Rectal smooth muscle tissue (tissue), 1 donor: ENCODE data around the gene CFAP97D1.

Experiments used
- H3K27ac ChIP-seq: one replicate; pipeline ENCODE4 v1.7.0; 2013; ENCODE audit warnings: low read depth, low read length, inconsistent platforms
- H3K27me3 ChIP-seq: one replicate; pipeline ENCODE4 v1.7.0; 2013; ENCODE audit warnings: low read length; ENCODE audit not compliant: control insufficient read depth, insufficient read depth
- H3K36me3 ChIP-seq: one replicate; pipeline ENCODE4 v1.7.0; 2013; ENCODE audit warnings: low read length; ENCODE audit not compliant: control insufficient read depth, insufficient read depth
- H3K4me1 ChIP-seq: one replicate; pipeline ENCODE4 v1.7.0; 2013; ENCODE audit warnings: low read length; ENCODE audit not compliant: control insufficient read depth, insufficient read depth
- H3K4me3 ChIP-seq: one replicate; pipeline ENCODE4 v1.7.0; 2013; ENCODE audit warnings: low read length
- H3K9ac ChIP-seq: one replicate; pipeline ENCODE4 v1.7.0; 2013; ENCODE audit warnings: low read length

Gene CFAP97D1

DNA sequence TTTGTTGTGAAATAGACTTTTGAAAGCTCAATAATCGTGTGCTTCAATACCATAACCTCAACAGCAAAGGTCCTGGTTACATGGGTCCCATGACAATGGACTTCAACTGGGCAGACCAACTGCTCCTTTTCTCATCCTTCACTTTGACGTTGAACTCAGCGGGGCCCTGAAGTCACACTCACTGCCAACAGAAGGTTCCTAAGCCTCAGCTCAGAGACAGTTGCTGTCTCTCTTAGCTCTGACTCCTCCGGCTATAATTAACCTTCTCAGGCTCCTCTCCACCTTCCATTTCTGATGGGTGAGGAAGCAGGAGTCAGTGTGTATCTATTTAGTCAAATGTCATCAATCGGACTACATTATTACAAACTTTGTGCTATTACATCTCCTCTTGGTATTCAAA is 28.9 kb downstream of the CFAP97D1 start:
- Histone ChIP-seq H3K9ac (no peak overlapping the region), H3K27ac (no peak overlapping the region), H3K36me3 (no peaks in the 10 kb centered on the region), H3K4me1 (no peaks in the 10 kb centered on the region), H3K27me3 (no peaks in the 10 kb centered on the region), H3K4me3 (no peak overlapping the region)

DNA sequence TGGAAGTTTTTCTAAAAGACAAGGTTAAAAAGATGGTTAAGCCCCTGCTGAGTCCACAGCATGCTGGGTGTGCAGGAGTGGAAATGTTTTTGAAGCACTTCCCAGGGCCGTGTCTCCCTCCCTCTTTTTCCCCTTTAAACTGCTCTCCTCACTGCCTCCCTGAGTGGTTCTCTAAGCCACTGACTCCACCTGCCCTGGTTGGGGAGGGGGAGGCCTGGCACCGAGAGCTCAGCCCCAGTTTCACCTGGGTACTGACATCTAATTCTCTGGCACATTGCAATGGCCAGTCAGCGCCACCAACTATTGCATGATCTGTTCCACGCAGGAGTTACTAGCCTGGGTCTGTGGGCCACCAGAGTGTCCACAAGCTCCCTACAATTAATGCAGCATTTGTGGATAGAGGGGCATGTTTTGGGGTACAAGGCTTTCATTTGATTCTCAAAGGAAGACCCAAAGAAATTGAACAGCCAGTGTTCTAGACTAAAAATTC is 30.0 kb downstream of the CFAP97D1 start:
- H3K9ac ChIP-seq, result no peak overlapping the region
- H3K27ac ChIP-seq, result no peak overlapping the region
- H3K36me3 ChIP-seq, result no peaks in the 10 kb centered on the region
- no peak overlapping the region for H3K4me3 ChIP-seq
- no peaks in the 10 kb centered on the region for H3K4me1 ChIP-seq
- no peaks in the 10 kb centered on the region for H3K27me3 ChIP-seq

DNA sequence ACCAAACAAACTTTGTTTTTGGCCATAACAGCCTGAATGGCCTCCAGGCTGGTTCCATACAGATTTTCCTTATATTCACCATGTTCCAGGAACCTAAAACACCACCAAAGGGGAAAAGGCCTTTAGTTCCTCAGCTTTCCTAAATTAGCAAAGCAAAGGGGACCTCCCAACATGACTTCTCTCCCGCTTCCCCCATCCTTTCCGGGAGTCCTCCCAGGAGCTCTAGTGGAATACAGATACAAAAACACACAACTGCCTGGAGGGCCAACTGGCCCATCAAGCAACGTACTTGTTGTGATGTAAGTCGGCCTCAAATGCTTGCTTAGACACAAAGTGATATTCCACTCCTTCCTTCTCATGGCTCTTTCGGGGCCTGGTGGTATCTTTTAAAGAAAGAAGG is 30.6 kb downstream of the CFAP97D1 start:
- no peaks in the 10 kb centered on the region for H3K4me1 ChIP-seq
- no peaks in the 10 kb centered on the region for H3K27me3 ChIP-seq
- H3K4me3 ChIP-seq, result no peak overlapping the region
- H3K9ac ChIP-seq, result no peak overlapping the region
- H3K36me3 ChIP-seq, result no peaks in the 10 kb centered on the region
- H3K27ac ChIP-seq, result no peak overlapping the region

DNA sequence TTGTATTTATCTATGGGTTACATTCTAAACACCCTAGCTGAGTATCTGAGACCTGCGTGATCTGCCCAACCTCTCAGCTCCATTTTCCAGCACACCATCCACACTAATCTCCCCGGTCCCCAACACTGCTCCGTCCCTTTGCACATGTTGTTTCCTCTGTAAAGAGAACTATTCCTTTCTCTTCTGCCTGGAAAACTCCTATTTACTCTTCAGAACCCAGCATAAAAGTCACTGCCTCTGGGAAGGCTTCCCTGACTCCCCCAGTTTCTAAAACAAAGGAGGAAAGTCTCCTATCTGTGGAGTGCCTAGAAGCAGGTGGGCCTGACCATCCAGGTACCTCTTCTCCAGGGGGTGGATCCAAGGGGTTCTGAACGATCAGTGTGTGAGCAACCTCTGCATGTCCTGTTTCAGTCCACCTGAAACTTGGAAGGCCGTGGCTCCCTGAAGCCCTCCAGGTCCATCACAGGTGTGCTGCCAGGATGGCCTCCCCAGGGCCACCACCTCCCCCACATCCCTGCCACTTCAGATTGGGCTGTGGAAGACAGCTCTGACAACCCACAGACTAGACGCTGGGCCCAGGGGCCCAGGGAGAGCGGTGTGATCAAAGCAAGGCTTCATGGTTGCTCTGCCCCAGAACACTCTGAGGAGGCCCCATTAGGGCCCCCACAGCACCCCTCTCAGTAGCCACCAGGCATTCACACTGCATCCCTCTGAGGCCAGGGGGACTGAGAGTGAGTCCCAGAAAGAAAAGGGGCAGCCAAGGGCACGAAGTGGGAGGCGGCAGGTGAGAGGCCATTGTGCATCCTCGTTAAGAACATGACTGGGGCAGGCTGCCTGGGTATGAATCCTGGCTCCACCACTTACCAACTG is 32.4 kb downstream of the CFAP97D1 start:
- Histone ChIP-seq H3K27ac (no peak overlapping the region), H3K36me3 (no peaks in the 10 kb centered on the region)

DNA sequence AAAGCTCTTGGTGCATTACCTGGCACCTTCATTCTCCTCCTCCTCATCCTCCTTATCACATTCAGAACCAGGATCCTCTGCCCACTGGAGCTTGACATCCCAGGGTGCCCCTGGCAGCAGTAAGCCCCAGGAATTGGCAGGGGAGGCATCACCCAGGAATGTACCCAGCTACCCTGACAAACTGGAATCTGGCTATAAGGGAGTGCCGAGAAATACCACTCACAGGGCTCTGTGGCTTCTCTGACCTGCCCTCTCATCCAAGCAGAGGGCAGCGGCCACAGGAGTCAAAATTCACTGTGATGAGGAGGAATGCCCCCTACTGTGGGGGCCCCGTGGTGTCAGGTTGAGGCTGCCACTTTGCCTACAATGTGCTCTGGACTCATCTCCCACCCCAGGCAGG is 33.2 kb downstream of the CFAP97D1 start:
- Histone ChIP-seq H3K27ac (no peak overlapping the region), H3K36me3 (no peaks in the 10 kb centered on the region)

More for the DNA sequence above, 32.4 kb downstream of the CFAP97D1 start:
- Histone ChIP-seq H3K4me1 (no peaks in the 10 kb centered on the region), H3K9ac (no peak overlapping the region), H3K4me3 (no peak overlapping the region), H3K27me3 (no peaks in the 10 kb centered on the region)

DNA sequence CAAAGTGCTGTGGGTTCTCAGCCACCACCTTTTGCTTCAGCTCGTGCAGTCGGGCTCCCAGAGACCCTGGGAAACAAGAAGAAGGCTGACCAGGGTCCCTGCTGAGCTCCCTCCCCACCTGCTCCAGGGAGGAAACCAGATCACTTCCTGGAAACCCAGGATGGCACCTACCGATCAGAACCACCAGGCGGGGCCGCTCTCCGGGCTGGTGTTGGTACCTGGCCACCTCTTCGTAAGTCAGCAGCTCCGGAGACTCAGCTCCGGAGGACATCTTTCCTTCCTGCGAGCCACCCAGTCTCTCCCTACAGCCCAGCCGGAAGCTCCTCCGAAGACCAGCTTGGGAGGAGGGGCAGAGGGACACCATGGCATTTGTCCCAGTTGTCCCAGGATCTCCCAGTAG is 33.8 kb downstream of the CFAP97D1 start:
- Histone ChIP-seq H3K27me3 (no peaks in the 10 kb centered on the region), H3K36me3 (no peaks in the 10 kb centered on the region), H3K27ac (no peak overlapping the region), H3K9ac (no peak overlapping the region), H3K4me3 (no peak overlapping the region), H3K4me1 (no peaks in the 10 kb centered on the region)

More for the DNA sequence above, 33.2 kb downstream of the CFAP97D1 start:
- H3K27me3 ChIP-seq, result no peaks in the 10 kb centered on the region
- H3K9ac ChIP-seq, result no peak overlapping the region
- H3K4me3 ChIP-seq, result no peak overlapping the region
- H3K4me1 ChIP-seq, result no peaks in the 10 kb centered on the region

DNA sequence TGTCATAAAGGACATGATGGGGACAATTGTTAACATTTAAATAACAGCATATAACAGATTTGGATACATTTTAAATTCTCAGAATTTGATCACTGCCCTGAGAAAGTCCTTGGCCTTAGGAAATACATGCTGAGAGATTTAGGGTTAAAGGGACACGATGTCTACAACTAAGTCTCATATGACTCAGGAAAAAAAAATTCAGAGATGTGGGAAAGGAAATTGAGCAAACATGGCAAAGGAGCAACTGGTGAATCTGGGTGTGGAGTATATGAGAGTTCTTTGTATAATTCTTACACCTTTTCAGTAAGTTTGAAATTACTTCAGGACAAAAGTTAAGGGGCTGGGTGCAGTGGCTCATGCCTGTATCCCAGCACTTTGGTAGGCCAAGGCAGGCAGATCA is 34.5 kb downstream of the CFAP97D1 start:
- Histone ChIP-seq H3K4me3 (no peak overlapping the region), H3K27ac (no peak overlapping the region), H3K4me1 (no peaks in the 10 kb centered on the region), H3K27me3 (no peaks in the 10 kb centered on the region), H3K36me3 (no peaks in the 10 kb centered on the region), H3K9ac (no peak overlapping the region)

DNA sequence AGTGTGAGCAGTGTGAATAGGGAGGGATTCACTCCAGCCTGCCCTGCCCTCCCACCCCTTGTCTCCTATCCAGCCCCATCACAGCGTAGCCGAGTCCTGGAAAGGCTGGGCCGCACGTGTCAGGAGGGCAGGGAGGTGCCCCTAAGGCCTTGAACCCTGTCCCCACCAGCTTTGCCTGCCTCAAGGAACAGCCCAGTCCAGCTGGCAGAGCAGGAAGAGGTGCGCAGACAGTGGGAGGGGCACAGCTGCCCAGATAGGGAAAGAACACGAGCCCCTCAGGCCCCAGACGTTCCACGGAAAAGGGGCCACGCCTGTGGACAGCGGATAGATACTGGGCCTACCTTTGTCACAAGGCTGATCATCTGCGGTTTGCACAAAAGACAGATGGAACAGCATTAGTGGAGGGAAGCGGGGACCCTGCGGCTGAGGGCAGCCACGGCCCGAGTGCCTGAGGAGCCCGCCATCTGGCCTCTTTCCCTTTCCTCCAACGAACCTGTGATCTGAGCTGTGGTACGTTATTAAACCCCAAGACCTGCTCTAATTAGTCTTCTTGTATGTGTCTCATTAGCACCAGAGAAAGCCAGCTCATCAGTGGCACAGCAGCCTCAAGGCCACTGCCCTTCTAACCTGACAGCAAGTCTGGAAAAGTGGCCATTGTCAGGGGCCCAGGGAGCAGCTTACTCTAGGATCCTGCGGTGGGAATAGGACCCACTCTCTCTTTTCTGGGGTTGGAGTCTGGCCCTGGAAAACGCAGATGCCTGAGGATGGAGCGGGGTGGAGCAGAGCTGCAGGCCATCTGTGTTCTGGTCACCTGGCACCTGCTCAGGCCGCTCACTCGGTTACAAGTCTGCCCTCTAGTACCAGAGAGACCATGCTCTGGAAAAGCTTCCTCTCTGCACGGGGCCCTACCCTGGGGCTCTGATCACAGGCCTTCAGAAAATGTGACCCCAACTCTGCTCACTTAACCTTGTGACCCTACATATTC is 36.4 kb downstream of the CFAP97D1 start:
- Histone ChIP-seq H3K9ac (no peak overlapping the region), H3K4me3 (no peak overlapping the region), H3K4me1 (no peaks in the 10 kb centered on the region), H3K27me3 (no peaks in the 10 kb centered on the region), H3K36me3 (no peaks in the 10 kb centered on the region), H3K27ac (no peak overlapping the region)

DNA sequence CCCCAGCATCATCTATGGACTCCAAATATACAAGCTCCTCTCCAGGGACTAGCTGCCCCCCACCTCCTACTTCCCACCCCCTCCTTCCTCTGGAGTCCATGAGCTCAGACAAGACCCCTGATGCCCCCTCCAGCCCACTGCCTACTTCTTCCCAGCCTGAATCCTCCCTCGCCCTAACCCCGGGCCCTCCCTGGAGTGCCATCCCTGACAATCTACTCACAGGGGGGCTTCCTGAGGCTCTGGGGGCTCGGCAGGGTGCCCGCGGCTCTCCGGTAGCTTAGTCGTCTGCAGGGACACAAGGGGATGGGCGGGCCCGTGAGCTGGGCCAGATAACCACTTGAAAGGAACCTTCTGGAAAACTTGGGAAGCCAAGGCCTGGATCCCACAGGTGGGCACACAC is 37.6 kb downstream of the CFAP97D1 start:
- no peaks in the 10 kb centered on the region for H3K4me1 ChIP-seq
- no peak overlapping the region for H3K9ac ChIP-seq
- no peaks in the 10 kb centered on the region for H3K27me3 ChIP-seq
- H3K4me3 ChIP-seq, result no peak overlapping the region
- no peaks in the 10 kb centered on the region for H3K36me3 ChIP-seq
- H3K27ac ChIP-seq, result no peak overlapping the region

DNA sequence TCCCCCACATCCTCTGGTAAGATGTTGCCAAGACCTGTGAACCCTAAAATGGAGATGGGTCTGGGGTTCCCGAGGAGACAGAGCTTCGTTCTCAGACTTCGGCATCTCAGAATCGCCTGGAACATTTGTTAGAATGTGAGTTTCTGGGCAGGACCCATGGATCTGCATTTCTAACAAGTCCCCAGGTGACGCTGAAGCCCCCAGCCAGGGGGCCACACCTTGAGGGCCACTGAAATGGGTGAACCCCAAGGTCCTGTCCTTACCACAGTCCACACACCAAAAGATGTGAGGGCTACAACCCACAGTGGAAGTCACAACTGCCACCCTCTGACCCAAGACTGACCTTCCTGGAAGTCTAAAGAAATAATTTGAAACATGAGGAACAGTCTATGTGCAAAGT is 38.7 kb downstream of the CFAP97D1 start:
- H3K27ac ChIP-seq, result no peak overlapping the region
- no peaks in the 10 kb centered on the region for H3K36me3 ChIP-seq
- H3K9ac ChIP-seq, result no peak overlapping the region
- no peak overlapping the region for H3K4me3 ChIP-seq
- no peaks in the 10 kb centered on the region for H3K27me3 ChIP-seq
- peaks cover 6% of the 10 kb centered on the region for H3K4me1 ChIP-seq

DNA sequence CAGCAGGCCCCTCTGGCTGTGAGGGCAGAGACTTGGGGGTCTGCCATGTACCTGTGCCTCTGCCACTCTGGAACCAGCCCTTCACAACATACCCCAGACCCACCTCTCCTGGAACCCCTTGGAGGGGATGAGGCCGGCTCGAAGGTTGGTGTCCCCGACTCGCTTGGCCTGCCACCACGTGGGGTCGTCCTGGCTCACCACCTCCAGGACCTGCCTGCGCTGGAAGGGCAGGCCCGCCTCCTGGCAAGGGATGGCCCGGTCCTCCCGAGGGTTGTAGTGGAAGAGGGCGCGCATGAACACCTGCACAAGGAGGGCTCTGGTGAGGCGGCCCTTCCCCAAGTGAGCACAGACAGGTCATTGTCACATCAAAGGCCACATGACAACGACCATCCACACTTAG is 40.5 kb downstream of the CFAP97D1 start:
- Histone ChIP-seq H3K27me3 (no peaks in the 10 kb centered on the region), H3K4me3 (no peak overlapping the region), H3K27ac (no peak overlapping the region), H3K9ac (no peak overlapping the region), H3K36me3 (no peaks in the 10 kb centered on the region), H3K4me1 (peaks cover 6% of the 10 kb centered on the region)

DNA sequence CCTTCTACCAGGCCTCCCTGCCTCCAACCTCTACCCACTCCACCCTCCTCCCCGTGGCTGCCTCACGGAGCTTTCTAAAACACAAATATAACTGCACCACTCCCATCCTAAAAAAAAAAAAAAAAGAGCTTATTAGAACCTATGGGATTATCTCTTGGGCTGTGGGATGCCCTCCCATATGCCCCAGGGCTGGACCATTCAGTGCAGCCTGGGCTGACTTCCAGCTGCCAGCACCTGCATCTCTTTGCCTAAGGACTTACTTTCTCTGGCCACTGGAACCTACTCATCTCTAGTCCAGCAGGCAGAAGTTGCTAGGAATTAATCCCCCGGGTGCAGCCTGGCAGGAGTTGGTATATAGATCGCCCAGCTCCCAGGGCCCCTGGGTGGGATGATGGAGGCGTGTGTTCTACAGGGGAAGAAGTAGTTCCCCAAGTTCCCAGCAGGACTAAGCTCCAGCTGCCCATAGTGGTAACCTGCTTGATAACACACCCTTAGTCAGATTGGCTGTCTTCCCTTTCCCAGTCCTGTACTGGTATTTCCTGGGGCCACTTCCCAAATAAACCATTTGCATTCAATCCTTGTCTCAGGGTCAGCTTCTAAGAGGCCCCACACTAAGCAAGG is 42.4 kb downstream of the CFAP97D1 start:
- Histone ChIP-seq H3K9ac (no peak overlapping the region), H3K27ac (peak overlapping the region; percentile 56), H3K27me3 (no peaks in the 10 kb centered on the region), H3K36me3 (no peaks in the 10 kb centered on the region), H3K4me3 (no peak overlapping the region), H3K4me1 (peaks cover 6% of the 10 kb centered on the region)
